Measurements from ENCODE around the gene NCOA3.

Gene NCOA3

DNA sequence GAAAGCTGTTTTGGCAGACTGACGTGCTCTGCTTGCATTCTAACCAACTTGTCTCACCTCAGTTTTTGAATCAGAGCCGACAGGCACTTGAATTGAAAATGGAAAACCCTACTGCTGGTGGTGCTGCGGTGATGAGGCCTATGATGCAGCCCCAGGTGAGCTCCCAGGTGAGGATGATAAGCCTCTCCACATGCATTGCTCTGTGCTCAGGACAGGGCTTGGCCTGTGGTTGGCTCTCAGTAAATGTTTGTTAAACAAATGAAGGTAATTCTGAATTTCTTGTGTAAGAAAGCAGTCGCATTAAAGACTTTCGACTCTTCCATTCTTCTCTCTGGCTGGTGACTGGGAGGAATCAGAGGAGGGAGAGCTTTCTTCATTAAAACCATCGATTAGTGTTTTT lies 147.3 kb downstream of the NCOA3 start:
- no peak for DNase-seq

DNA sequence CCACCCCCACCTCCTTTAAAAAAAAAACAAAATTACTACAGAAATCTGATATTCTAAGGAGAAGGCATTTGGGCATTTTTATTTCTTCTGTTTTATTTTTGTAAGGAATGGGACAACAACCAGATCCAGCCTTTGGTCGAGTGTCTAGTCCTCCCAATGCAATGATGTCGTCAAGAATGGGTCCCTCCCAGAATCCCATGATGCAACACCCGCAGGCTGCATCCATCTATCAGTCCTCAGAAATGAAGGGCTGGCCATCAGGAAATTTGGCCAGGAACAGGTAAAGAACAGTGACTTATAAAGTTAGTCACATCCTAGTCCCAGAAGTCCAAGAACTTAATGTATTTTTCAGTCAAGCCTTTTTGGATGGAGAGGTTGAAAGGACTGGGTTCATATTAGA lies 150.6 kb downstream of the NCOA3 start:
- DNase-seq: no peak

DNA sequence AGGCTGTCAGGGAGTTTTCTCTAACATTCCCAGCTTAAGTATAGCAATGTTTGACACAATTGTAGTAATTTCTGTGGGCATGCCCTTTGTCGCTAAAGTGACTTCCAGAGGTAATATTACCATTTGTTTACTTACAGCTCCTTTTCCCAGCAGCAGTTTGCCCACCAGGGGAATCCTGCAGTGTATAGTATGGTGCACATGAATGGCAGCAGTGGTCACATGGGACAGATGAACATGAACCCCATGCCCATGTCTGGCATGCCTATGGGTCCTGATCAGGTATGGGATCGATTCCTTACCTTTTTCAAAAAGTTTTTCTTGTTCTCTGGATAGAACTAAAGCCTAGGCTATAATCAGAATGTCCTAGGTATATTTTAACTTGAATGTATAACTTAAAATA lies 151.1 kb downstream of the NCOA3 start:
- DNase-seq: no peak

DNA sequence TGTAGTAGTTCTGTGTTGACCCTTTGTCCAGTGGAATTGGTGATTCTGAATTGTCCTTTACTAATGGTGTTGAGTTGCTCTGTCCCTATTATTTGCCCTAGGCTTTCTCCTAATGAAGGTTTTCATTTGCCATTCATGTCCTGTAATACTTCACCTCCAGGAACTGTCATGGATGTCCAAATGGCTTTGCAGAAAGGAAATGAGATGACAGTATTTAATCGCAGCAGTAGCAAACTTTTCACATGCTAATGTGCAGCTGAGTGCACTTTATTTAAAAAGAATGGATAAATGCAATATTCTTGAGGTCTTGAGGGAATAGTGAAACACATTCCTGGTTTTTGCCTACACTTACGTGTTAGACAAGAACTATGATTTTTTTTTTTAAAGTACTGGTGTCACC lies 152.2 kb downstream of the NCOA3 start:
- DNase-seq: no peak

DNA sequence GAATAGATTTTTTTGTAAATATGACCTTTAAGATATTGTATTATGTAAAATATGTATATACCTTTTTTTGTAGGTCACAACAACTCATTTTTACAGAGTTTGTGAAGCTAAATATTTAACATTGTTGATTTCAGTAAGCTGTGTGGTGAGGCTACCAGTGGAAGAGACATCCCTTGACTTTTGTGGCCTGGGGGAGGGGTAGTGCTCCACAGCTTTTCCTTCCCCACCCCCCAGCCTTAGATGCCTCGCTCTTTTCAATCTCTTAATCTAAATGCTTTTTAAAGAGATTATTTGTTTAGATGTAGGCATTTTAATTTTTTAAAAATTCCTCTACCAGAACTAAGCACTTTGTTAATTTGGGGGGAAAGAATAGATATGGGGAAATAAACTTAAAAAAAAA lies 152.7 kb downstream of the NCOA3 start:
- DNase-seq: peak; percentile 64

DNA sequence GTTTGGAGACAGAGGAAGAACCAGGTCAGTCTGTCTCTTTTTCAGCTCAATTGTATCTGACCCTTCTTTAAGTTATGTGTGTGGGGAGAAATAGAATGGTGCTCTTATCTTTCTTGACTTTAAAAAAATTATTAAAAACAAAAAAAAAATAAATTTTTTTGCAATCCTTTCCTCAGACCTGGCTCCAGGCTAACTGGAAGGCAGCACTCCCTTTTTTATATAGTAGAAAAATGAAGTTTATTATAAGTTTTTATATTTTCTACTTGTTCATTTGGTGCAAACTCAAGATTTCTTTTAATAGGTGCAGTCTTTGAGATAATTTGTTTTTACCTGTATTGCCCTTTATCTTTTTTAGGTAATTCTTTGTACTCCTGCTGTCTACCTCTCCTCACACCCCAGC lies 153.9 kb downstream of the NCOA3 start:
- DNase-seq: no peak

DNA sequence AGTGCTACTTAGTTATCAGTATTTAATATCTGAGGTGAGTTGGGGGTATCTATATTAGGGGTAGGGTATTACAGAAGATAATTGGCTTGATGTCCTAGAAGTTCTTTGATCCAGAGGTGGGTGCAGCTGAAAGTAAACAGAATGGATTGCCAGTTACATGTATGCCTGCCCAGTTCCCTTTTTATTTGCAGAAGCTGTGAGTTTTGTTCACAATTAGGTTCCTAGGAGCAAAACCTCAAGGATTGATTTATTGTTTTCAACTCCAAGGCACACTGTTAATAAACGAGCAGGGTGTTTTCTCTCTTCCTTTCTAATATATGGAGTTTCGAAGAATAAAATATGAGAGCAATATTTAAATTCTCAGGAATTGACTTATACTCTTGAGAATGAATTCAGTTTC lies 154.6 kb downstream of the NCOA3 start:
- no peak for DNase-seq

DNA sequence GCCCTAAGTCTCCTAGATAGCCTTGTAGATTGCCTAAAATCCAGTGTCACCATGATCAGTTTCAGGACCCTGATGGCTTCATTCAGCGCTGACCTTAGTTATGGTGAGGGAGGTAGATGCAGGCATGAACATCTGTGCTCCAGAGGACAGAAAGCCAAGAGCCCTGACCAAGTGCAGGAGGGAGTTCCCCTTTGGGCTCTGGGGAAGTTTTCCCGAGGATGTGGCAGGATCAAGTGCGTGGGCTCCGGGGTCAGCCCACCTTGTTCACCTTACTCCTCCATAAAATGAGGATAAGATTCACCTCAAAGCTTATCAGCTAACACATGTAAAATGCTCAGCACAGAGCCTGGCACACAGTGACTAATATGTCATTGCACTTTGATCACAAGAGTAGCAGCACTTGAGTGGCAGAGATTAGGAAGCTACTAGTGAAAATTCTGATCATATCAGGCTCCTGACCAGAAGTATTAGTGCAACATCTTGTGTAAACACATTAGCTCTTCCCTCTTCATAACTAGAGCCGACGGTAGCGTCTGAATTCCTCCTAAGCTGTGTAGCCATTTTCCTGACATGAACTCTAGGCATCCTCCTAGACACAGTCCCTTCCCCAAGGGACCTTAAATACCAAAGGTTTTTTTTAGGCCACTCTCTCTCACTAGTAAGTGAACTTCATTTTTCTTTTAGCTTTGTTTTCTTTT lies 158.4 kb downstream of the NCOA3 start:
- no peak for DNase-seq

DNA sequence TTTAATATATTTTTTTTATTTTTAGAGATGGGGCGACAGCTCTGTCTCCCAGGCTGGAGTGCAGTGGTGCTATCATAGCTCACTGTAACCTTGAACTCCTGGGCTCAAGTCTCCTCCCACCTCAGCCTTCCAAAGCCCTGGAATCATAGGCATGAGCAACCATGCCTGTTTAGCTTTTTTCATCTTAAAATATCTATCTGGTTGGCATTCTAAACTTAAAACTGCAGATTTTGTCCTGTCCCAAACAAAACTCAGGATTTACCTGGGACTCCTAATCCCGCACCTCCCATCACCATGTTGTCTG lies 158.9 kb downstream of the NCOA3 start:
- no peak for DNase-seq

DNA sequence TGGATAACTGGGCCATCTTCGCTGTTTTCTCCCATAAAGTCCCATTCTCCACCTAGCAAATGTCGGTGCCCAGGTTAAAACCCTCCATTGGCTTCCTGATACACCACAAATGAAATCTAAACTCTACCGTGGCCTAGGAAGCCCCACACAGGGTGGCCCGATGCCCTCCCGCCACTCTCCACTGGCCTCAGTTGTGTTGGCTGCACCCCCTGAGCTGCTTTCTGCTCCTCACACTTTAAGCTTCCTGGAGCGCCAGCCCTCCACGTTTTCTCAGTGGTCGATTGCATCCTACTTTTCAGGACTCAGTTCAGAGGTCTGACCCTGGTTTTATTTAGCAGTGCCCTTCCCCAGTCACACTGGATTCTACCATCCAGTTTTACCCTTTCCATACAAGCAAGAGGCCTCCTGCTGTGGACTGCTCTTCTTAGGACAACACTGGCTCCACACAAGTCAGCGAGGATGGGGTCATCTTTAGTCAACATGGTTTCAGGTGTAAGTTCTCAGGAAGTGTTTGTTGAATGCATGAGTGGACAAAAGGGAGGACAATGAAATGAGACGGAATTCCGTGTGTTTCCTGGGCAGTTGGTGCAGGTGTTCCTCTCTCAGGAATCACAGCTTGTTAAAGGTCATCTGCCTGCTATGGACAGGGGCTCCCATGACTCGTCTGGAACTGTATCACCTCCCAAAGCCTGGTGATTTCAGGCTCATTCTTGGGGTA lies 159.5 kb downstream of the NCOA3 start:
- DNase-seq: no peak

DNA sequence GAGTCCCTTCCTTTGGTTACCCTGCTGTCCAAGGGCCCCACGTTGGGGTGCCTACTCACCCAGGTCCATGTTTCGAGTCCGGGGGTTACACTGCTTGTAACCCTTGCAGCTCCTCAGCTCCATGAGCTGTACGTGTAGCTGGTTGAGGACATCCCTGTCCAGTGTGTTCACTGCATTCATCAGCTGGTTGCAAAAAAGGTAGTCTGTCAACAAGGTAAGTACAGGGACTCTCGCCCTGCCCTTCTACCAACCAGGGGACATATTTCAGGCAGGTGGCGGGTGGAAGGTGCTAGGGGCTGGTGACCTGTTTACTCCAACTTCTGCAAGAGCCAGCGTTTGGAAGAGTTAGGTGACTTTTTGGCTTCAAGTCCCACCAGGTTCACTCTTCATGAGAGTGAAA lies 160.0 kb downstream of the NCOA3 start:
- DNase-seq: no peak

DNA sequence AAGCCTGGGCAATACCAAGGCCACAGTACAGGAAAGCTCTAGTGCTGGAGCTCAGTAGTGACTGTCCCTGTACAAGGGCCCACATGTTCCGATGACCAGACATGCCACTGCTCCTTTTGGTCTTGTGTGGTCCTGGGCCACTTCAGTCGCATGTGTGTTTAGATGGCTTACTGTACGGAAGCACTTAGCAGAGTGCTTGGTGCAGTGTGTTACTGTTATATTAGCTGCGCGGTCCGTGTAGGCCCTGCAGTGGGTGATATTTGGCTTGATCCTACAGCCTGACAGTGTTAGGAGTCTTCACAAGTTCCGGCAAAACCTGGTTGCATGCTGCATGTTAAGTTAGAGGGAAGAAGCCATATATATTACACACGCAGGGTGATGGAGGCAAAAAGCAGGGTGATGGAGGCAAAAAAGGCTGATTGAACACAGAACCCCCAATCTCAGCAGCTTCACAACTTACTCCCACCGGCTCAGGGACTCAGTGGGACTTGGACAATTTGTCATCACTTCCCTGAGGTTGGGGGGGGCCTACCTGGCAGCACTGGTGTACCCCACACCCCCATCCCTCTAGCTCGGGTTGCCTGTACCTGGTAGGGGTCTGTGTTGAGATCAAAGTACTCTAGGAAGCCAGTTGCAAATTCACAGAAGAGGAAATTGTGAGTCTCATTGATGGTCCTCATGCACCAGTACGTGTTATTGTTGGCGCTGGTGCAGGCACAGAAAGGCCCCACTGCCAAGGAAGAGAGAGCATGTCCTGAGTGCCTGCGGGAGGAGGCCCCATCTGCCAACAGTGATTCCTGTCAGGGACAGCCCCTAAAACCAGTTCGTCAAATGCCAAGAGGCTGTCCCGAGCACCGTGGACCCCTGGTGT lies 161.0 kb downstream of the NCOA3 start:
- DNase-seq: no peak

DNA sequence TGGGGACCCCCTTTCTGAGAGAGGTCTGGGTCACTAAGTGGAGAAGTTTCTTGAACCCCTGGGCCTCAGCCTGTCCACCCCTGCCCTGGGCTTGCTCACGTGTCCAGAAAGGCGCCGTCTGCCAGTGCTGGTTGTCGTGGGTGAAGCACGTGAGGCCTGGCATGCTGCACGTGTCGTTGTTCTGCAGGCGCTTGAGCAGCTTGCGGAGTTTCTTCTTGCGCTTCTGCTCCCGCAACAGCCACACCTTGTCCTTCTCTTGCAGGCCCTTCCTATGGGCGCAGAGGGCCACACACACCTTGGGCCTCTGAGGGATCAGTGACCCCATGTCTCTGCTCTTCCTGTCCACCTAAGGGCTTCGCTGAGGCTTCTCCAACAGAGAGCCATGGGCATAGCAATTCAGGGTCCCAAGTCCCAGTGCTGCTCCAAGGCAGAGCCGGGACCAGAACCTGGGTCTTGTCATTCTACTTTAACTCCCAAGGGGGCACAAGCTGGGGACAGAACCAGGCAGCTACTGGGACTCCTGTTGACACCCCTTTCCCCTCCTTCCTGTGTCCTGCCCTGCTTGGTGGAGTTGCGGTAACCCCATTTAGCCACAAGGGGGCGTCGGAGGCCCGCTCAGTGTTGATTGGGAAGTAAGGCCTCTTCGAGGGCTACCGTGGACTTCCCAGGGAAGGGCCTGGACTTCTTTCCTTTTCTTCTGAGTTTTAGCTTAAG lies 161.8 kb downstream of the NCOA3 start:
- DNase-seq: peak; percentile 84

DNA sequence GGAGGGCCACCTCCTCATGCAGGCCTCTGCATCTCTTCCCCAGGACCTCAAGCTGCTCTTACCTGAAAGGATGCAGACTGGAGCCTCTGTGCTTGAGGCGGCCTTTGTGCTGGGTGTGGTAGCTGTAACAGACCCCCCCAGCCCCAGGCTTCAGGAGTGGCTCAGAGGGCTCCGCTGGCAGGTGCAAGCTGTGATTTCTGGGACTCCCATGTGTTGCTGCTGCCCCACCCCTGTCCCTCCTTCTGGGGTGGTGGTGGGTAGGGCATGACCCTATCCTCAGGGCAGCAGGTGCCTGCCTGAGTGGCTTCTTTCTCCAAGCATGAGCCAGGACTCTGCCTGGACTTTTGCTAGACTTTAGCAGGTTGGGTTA lies 162.4 kb downstream of the NCOA3 start:
- no peak for DNase-seq

DNA sequence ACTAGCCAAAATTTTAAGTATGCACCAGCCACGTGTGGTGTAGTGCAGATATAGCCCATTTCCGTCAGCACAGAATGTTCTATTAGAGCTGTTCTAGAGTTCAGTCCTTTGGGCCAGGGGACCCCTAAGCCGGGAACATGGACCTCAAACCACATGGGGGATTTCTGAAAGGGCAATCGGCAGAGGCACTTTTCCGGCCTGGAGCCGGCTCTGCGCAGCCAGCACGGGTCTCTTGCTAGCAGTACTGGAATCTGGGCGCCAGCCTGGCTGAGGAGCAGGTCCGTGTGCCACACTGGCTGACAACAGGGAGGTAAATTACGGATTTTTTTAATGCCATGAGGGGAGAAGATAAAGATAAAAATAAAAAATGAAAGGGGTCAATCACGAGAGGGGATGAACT lies 163.1 kb downstream of the NCOA3 start:
- no peak for DNase-seq

DNA sequence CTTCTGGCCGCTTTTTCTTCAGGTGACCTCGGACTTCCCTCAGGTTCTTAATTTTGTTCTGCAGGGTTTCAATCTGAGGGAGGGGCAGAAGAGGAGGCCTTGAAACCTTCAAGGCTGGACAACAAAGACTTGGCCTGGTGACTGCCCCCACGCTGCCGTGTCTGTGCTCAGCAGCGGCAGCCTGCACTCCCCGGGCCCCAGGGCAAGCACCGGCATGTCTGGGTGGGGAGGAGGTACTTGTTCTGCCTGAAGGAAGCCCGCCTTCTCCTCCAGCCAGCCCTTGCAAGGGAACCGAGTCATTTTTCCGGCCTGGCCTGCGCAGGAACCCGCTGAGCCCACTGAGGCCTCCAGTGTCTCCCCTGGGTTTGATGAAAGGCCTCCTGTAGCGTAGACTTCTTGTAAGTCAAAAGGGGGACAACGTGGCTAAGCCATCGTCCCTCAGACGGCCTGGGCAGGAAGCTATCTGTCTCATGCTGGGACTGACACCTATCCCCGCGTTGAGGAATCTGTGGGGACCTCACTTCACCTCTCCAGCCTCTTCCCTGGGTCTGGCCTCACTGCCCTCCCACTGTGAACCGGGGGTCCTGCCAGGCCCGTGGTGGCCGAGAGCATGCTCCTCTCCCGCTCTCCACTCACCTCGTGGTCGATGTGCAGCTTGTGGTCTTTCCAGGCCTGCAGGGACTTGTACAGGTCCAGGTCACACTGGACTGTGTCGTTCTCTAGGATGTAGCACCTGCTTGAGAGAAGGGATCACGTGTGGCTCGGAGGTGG lies 163.7 kb downstream of the NCOA3 start:
- DNase-seq: no peak

DNA sequence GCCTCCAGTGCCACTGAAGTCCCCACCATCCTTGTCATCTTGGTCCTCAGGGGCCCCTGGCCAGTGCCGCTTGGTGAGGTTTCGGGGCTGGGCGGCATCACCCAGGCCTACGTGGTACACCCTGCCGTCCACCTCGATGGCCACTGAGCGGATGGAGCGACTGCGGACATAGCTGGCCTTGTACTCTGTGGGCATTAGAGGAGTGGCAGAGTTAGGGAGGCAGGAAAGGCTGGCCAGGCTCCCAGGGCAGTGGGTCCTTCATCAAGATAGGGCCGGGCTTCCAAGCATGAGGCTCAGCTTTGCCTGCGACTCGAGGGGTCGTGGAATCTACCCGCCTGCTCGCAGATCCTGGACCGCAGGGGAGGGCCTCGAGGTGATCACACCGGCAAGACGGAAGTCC lies 164.6 kb downstream of the NCOA3 start:
- DNase-seq: no peak

DNA sequence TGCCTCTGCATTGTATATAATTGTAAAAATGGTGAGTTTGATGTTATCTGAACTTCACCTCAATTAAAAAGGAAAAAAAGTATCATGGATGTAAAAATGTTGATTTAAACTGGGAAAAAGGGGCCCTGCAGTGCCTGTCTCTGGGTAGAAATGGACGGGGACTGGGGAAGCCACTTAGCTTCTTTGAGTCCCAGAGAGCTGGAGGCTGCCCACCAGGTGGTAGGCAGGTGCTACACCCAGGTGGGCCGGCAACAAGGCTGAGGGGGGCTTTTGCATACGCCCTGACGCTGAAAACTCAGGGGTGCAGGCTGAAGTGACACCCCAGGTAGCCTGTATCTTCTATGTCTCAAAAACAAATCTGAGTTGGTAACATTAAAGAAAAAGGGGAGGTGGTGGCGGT lies 165.4 kb downstream of the NCOA3 start:
- DNase-seq: no peak

DNA sequence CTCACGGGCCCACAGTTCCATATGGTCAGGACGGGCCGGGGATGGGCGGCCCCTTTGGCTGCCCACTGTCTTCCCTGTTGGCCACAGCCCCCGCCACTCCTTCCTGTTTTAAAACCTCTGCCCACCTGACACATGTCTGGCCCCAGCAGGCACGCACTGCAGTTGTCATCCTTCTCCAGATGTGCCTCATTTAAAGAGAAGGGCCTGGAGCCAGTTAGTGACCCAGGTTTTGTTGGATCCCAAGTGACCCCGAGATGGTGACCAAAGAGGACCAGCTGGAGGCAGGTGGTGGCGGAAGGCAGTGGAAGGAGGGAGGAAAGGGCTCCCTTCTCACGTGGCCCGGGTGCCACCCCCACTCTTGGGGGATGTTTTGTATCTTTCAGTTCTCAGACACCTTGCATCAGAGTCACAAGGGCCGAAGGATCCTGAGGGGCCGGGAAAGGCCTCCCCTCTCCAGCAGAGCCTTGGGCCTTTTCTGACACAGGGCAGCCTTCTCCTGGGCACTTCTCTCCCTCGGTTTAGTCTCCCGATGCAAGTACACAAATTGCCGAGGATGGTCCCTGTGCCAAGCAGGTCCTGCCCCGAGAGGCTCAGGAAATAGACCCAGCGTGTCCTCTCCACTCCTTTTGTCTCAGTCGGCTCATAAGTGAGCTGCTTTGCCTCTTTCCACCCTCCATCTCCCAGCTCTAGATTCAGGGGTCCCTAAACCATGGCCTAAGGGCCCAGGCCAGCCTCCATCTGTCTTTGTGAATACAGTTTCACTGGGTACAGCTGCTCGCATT lies 166.0 kb downstream of the NCOA3 start:
- no peak for DNase-seq

DNA sequence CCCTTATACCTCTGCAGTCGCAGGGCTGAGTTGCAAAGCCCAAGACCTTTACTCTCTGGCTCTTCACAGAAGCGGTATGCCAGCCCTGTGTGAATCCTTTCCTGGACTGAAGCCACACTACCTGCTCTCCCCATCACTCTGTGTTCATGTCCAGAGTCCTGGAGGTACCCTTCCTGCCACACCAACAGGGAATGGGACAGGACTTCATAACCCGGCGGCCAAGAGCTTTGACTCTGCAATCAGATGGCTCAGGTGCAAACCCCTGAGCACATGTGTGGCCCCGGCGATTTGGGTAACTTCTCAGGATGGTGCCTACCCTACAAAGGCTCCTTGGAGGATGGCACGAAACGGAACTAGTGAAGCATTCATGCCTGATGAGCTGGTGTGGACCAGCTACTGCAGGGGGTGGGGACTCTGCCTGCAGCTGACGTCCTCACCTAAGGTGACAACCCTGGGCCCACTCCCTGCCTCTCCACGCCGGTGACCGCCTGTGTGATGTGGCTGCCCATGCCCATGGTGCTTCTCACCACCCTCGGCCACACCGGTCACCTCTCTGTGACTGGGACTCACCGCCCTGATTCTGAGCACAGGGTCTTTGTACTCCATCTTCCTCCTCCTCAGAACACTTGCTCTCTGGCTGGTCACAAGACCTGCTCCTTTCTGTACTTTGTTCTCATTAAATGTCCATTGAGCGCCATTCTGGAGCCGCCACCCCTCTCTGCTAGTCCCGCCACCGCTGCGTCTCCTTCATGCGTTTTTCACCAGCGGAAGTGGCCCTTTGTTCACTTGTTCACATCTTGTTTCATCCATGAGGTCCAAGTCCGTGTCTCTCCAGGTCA lies 166.8 kb downstream of the NCOA3 start:
- DNase-seq: no peak

DNA sequence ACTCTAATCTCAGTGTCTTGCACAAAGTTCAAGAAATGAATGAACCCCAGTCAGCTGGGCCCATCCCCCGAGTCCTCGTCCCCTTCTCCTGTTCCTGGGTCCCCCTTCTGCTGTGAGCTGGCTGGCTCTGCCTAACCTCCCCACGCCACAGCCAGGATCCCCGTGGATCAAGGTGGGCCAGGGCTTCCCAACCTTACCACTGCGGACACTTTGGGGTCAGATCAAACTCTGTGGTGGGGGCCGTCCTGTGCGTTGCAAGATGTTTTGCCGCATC lies 167.4 kb downstream of the NCOA3 start:
- DNase-seq: no peak
